ENCODE data around the gene CACNA1S. TPM values are rescaled to one million over a fixed set of nuclear protein-coding genes. Genes with fewer than 3 reads are reported as not detected.

Gene CACNA1S
- total RNA-seq, 1 experiment from 2014 or later: 0.02 TPM

GRCh38 chr1:201090541-201090940 is 21.7 kb downstream of the CACNA1S start (continued):
- TF ChIP-seq USF1 (CRISPR knock-in tag; IDR thresholded peaks at IDR 0.05) (no peak), KAT7 (CRISPR knock-in tag; IDR thresholded peaks at IDR 0.05; ENCODE audit: borderline replicate concordance) (no peak)

GRCh38 chr1:201089596-201089995 is 22.6 kb downstream of the CACNA1S start:
- ATAC-seq (no peak), DNase-seq (ENCODE audit: low spot score) (no peak)
- H3K9me3 Mint-ChIP-seq: no peaks in the 10 kb centered on the region
- ChIA-PET CTCF (interaction anchor here (0.5 to 3.0 kb wide), 7 partner anchors 9 to 1083 kb away, joined by 3 to 18 read pairs (median 3); no protein-coding TSS in a partner anchor), POLR2A (no interaction called here)
- no peak for TF ChIP-seq GABPB1 (CRISPR knock-in tag; IDR thresholded peaks at IDR 0.05)
- TF ChIP-seq SMAD3 (CRISPR knock-in tag; IDR thresholded peaks at IDR 0.05; ENCODE audit: borderline replicate concordance): no peak
- TF ChIP-seq CBFB (CRISPR knock-in tag; IDR thresholded peaks at IDR 0.05; ENCODE audit: low read depth): no peak
- TF ChIP-seq FOXP1 (CRISPR knock-in tag; IDR thresholded peaks at IDR 0.05; ENCODE audit: borderline replicate concordance): no peak
- TF ChIP-seq ETV6 (CRISPR knock-in tag; IDR thresholded peaks at IDR 0.05): no peak
- TF ChIP-seq CTCF (IDR thresholded peaks at IDR 0.05): no peak
- TF ChIP-seq RELA (CRISPR knock-in tag; IDR thresholded peaks at IDR 0.05; ENCODE audit: borderline replicate concordance): no peak
- TF ChIP-seq ZNF121 (CRISPR knock-in tag; IDR thresholded peaks at IDR 0.05): no peak
- no peak for TF ChIP-seq NFYB (CRISPR knock-in tag; conservative IDR thresholded peaks at IDR 0.05; ENCODE audit: low read depth)
- TF ChIP-seq FOXJ3 (CRISPR knock-in tag; IDR thresholded peaks at IDR 0.05; ENCODE audit: borderline replicate concordance): no peak
- no peak for TF ChIP-seq SOX15 (CRISPR knock-in tag; IDR thresholded peaks at IDR 0.05)
- TF ChIP-seq, protein P1, sequence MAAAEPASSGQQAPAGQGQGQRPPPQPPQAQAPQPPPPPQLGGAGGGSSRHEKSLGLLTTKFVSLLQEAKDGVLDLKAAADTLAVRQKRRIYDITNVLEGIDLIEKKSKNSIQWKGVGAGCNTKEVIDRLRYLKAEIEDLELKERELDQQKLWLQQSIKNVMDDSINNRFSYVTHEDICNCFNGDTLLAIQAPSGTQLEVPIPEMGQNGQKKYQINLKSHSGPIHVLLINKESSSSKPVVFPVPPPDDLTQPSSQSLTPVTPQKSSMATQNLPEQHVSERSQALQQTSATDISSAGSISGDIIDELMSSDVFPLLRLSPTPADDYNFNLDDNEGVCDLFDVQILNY (CRISPR knock-in tag; IDR thresholded peaks at IDR 0.05): no peak
- H3K27me3 Mint-ChIP-seq (ENCODE audit: low read depth): no peaks in the 10 kb centered on the region
- no peak overlapping the region for H3K27ac Mint-ChIP-seq
- peaks cover 6% of the 10 kb centered on the region; the same call in 1 of the 2 replicates for H3K4me1 Mint-ChIP-seq
- H3K36me3 Mint-ChIP-seq: no peaks in the 10 kb centered on the region
- H3K4me3 Mint-ChIP-seq: no peak overlapping the region

DNA sequence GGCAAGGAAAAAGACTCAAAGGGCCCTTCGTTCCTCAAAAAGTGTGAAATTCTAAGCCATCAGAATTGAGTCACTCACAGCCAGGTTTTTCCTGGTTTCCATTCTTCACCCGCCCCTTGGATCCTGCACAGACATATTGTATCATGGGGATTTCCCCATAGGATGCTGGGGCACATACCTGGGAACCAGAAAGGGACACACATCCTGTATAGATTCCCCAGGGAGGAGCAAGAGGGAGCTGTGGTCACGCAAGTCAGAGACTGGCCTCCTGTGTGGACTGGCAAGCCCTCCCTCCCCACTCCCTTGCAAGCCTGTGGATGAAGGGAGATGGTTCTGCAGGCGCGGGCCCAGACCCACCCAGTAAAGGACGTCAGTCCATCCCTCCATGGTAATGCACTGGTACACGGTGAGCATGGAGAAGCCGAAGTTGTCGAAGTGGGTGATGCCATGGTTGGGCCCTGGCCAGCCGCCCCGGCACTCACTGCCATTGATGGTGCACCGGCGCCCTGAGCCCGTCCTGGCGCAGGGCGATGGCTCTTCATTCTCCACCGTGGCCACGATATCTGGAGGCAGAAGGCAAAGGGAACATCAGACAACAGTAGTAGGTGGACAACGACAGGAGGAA is 23.2 kb downstream of the CACNA1S start:
- POLR2A ChIA-PET: no interaction called here
- DNase-seq (ENCODE audit: low spot score) (no peak), ATAC-seq (no peak)
- no peaks in the 10 kb centered on the region for H3K9me3 Mint-ChIP-seq
- no peaks in the 10 kb centered on the region for H3K36me3 Mint-ChIP-seq
- peaks cover 6% of the 10 kb centered on the region; the same call in 1 of the 2 replicates for H3K4me1 Mint-ChIP-seq
- CTCF ChIA-PET: interaction anchor here (0.5 to 3.0 kb wide), 7 partner anchors 8 to 1082 kb away, joined by 3 to 18 read pairs (median 3); no protein-coding TSS in a partner anchor
- no peak overlapping the region for H3K4me3 Mint-ChIP-seq
- no peaks in the 10 kb centered on the region for H3K27me3 Mint-ChIP-seq (ENCODE audit: low read depth)
- H3K27ac Mint-ChIP-seq: no peak overlapping the region
- no peak for TF ChIP-seq ELF4 (CRISPR knock-in tag; IDR thresholded peaks at IDR 0.05; ENCODE audit: low read depth)
- TF ChIP-seq TCF7 (CRISPR knock-in tag; IDR thresholded peaks at IDR 0.05; ENCODE audit: low read depth): no peak
- TF ChIP-seq, protein P2, sequence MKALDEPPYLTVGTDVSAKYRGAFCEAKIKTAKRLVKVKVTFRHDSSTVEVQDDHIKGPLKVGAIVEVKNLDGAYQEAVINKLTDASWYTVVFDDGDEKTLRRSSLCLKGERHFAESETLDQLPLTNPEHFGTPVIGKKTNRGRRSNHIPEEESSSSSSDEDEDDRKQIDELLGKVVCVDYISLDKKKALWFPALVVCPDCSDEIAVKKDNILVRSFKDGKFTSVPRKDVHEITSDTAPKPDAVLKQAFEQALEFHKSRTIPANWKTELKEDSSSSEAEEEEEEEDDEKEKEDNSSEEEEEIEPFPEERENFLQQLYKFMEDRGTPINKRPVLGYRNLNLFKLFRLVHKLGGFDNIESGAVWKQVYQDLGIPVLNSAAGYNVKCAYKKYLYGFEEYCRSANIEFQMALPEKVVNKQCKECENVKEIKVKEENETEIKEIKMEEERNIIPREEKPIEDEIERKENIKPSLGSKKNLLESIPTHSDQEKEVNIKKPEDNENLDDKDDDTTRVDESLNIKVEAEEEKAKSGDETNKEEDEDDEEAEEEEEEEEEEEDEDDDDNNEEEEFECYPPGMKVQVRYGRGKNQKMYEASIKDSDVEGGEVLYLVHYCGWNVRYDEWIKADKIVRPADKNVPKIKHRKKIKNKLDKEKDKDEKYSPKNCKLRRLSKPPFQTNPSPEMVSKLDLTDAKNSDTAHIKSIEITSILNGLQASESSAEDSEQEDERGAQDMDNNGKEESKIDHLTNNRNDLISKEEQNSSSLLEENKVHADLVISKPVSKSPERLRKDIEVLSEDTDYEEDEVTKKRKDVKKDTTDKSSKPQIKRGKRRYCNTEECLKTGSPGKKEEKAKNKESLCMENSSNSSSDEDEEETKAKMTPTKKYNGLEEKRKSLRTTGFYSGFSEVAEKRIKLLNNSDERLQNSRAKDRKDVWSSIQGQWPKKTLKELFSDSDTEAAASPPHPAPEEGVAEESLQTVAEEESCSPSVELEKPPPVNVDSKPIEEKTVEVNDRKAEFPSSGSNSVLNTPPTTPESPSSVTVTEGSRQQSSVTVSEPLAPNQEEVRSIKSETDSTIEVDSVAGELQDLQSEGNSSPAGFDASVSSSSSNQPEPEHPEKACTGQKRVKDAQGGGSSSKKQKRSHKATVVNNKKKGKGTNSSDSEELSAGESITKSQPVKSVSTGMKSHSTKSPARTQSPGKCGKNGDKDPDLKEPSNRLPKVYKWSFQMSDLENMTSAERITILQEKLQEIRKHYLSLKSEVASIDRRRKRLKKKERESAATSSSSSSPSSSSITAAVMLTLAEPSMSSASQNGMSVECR (CRISPR knock-in tag; IDR thresholded peaks at IDR 0.05; ENCODE audit: borderline replicate concordance): no peak
- TF ChIP-seq OVOL2 (CRISPR knock-in tag; IDR thresholded peaks at IDR 0.05; ENCODE audit: borderline replicate concordance): no peak
- no peak for TF ChIP-seq JAZF1 (CRISPR knock-in tag; IDR thresholded peaks at IDR 0.05)
- TF ChIP-seq ZNF396 (CRISPR knock-in tag; IDR thresholded peaks at IDR 0.05; ENCODE audit: borderline replicate concordance): no peak
- TF ChIP-seq, protein P3, sequence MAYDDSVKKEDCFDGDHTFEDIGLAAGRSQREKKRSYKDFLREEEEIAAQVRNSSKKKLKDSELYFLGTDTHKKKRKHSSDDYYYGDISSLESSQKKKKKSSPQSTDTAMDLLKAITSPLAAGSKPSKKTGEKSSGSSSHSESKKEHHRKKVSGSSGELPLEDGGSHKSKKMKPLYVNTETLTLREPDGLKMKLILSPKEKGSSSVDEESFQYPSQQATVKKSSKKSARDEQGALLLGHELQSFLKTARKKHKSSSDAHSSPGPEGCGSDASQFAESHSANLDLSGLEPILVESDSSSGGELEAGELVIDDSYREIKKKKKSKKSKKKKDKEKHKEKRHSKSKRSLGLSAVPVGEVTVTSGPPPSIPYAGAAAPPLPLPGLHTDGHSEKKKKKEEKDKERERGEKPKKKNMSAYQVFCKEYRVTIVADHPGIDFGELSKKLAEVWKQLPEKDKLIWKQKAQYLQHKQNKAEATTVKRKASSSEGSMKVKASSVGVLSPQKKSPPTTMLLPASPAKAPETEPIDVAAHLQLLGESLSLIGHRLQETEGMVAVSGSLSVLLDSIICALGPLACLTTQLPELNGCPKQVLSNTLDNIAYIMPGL (CRISPR knock-in tag; IDR thresholded peaks at IDR 0.05): no peak

All from WTC11 (cell line).